Stimulated activated CD4-positive, alpha-beta T cell treated with anti-CD3 and anti-CD28 coated beads, Interleukin-12 subunit alpha, Interleukin-12 subunit beta, amount 100 ng/mL, for 4 hours (primary cell): ENCODE data around the gene DSP.

Experiments
- DNase-seq: peaks from one replicate; pipeline ENCODE4 v3.0.0-alpha.2; 2020

Gene DSP

GRCh38 chr6:7566617-7567173 is 25.2 kb downstream of the DSP start:
- DNase-seq, result no peak

DNA sequence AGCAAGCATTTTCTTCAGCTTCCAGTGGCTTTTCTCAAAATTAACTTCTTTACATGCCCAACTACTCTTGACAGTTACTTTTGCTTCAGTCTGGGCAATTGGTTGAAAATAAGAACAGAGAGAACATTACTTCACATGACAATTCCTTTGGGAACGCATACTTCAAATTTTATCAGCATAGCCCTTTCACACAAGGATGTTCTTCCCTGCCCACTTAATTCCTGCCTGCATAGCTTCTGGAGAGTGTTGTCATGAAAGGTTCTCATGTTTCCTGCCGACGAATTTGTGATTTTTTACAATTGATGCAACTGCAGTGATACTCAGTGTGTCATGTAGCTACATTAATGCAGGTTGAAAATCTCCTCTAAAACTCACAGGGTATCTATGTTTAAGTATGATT is 26.6 kb downstream of the DSP start:
- DNase-seq, result no peak

DNA sequence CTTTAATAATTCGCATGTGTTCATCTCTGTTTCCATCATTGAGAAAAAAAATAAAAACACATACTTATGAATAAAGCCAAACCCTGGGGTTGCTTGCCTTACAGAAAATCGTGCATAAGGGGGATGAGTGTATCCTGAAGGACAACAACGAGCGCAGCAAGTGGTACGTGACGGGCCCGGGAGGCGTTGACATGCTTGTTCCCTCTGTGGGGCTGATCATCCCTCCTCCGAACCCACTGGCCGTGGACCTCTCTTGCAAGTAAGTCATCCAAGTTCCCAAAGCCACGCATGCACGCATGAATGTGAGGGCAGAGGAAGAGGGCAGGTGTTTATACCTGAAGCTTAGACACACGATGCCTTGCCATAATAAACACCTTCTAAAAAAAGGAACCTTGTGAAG is 27.6 kb downstream of the DSP start:
- DNase-seq, result no peak

DNA sequence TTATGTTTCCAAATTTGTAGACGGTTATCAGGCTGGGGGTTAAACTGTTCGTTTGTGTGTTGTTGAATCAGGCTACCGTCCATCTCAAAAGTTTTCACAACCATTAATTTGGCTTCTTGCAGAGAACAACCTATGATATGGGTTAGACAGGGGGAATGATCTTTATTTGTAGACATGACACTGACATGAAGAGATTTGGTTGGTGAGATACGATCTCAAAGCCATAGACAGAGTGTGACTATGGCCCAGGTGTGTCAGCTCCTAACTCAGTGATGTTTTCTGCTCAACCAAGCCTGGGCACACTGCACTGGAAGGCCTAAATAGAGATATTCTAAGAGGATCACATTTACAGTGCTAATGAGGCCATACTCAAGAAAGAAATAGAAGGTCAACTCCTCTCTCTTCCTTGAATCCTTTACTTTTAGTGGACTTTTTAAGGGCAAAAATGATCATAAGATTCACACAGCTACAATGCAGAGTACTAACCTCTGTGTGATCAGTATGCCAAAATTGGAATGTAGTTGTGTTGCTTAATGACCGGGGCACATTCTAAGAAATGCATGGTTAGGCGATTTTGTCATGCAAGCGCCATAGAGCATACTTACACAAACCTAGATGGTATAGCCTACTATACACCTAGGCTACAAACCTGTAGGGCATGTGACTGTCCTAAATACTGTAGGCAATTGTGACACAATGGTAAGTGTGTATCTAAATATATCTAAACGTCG is 30.9 kb downstream of the DSP start:
- no peak for DNase-seq

DNA sequence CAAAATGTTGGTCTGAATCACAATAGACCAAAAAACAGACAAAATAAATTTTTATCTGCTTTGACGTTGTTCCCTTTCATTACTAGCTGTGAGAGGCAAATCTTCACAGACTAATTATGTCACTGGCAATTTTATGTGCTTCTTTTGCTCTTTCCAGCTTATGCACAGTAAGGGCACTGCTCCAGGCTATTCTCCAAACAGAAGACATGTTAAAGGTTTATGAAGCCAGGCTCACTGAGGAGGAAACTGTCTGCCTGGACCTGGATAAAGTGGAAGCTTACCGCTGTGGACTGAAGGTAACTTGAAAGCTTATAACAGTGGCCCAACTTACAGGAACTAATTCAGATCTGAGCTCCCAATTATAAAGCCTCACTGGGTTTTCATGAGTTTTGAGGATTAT is 33.0 kb downstream of the DSP start:
- no peak for DNase-seq

GRCh38 chr6:7578516-7578915 is 37.0 kb downstream of the DSP start:
- no peak for DNase-seq

GRCh38 chr6:7578931-7579330 is 37.5 kb downstream of the DSP start:
- DNase-seq, result no peak

DNA sequence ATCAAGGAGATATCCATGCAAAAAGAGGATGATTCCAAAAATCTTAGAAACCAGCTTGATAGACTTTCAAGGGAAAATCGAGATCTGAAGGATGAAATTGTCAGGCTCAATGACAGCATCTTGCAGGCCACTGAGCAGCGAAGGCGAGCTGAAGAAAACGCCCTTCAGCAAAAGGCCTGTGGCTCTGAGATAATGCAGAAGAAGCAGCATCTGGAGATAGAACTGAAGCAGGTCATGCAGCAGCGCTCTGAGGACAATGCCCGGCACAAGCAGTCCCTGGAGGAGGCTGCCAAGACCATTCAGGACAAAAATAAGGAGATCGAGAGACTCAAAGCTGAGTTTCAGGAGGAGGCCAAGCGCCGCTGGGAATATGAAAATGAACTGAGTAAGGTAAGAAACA is 38.4 kb downstream of the DSP start:
- no peak for DNase-seq

- DNase-seq, result no peak
Measured at GRCh38 chr6:7580537-7580926, 39.1 kb downstream of the DSP start.

GRCh38 chr6:7580927-7581618 is 39.6 kb downstream of the DSP start:
- no peak for DNase-seq

GRCh38 chr6:7585287-7585930 is 43.9 kb downstream of the DSP start:
- no peak for DNase-seq

GRCh38 chr6:7587631-7588100 is 46.2 kb downstream of the DSP start:
- DNase-seq, result no peak

DNA sequence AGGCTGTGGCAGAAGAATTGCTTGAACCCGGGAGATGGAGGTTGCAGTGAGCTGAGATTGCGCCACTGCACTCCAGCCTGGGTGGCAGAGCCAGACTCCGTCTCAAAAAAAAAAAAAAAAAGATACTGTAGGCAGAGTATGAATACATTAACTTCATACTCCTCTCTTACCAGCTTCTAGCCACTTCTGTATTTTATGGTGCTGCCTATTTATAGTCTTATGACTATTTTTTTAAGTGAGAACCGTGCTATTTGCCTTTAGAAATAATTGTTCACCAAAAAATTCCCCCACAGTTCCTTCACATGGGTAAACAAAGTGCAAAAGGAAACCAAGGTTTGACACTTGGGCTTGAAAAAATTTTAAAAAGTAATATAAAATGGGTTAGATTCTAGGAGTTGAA is 47.0 kb downstream of the DSP start:
- DNase-seq, result no peak

GRCh38 chr6:7589221-7589620 is 47.8 kb downstream of the DSP start:
- DNase-seq, result no peak

- peak; percentile 89 for DNase-seq
Measured at GRCh38 chr6:7589949-7590917, 48.8 kb downstream of the DSP start, which contains the start of gene SNRNP48. Gene SNRNP48, plus strand, starts transcription at chr6:7590198. Its CDS starts 60 bp downstream, at chr6:7590258.

GRCh38 chr6:7590918-7591302 is 49.4 kb downstream of the DSP start:
- no peak for DNase-seq

DNA sequence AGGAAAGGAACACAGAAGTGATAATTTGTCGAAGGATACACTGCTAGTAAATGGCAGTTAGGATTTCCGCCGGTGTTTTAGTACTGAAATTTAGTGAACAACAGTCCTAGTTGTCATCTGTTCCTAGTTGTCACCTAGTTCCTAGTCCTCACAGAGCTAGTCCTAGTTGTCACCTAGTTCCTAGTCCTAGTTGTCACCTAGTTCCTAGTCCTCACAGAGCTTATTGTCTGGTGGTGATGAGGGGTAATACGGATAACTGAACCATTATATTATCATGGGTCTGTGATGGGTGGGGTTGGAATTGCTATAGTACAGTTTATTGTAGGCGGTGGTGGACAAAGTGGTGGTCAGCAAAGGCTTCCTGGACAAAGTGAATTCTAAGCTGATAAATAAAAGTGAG is 50.3 kb downstream of the DSP start:
- no peak for DNase-seq

DNA sequence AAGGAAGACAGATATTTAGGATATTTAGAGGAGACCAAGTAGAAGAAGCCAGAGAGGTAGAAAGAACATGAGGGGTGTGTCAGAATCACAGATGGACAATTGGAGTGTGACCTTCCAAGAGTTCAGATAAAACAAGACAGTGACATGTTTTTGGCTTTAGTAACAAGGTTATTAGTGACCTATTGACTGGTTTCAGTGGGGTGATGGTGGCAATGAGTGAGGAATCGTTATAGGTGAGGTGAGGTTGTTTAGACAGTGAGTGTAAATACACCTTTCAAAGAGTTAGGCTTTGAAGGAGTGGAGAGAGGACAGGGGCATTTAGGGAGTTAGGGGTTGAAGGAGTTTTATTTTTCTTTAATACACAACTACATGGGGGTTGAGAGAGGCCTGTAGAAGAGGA is 51.8 kb downstream of the DSP start:
- no peak for DNase-seq

DNA sequence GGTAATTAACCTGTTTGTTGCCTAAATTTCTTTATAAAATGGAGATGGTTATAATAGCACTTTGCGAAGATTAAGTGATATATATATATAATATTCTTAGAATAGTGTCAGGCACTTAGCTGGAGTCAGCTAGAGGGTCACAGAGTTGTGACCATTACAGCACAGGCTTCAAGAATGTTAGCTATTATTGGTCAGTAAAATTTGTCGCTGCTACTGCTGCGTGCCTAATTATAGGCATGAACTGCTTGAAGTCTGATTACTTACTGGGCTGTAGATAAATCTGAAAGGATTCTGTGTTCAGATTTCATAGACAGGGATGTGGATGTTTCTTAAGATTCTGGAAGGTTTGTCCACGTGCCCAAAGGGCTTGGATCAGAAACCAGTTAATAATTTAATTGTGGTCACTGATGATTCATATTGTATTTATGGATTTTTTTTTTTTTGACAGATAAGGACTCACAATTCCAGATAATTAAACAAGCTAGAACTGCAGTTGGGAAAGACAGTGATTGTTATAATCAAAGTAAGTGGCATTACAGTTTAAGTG is 53.2 kb downstream of the DSP start:
- no peak for DNase-seq

- DNase-seq, result no peak
Measured at GRCh38 chr6:7604003-7604402, 62.5 kb downstream of the DSP start.

GRCh38 chr6:7604506-7604905 is 63.0 kb downstream of the DSP start:
- DNase-seq, result no peak
